ENCODE data around the gene CDK5RAP3. TPM values are rescaled to one million over a fixed set of nuclear protein-coding genes. Genes with fewer than 3 reads are reported as not detected.
"Not testable (repeated sequence)": the region's sequence is repeated elsewhere in the genome, so short reads cannot be mapped to it uniquely, and the experiment has no call there.

CDK5RAP3 gene
- total RNA-seq, 2 experiments from 2014 or later = 206 to 224 TPM

DNA sequence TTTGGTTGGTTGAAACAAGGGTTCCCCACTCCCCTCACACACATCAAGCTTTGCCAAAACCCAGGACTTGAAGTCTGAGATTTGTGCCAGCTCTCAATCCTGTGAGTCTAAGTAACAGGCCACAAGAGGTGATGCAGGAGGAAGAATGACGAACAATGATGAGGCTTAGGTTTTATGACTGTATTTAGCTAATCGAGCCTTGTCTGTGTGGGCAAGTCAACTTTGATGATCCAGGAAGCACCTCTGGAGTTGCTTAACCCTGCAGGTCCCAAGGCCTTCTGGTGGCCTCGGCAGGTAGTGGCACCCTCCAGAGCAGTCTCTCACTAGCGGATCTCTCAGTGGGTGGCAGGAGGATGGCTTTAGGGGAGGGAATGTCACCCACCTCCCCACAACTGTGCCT is 28.7 kb downstream of the CDK5RAP3 start:
- H3K9me3 ChIP-seq (ENCODE audit: control insufficient read depth in 1 of 2, insufficient read depth in 1 of 2, low read length in 2 of 2) = no peaks in the 10 kb centered on the region
- no peaks in the 10 kb centered on the region for H3K36me3 ChIP-seq (ENCODE audit: insufficient read depth, low read length)
- no peaks in the 10 kb centered on the region for H3K4me1 Mint-ChIP-seq (ENCODE audit: low read depth)
- no peak overlapping the region for H3K4me3 ChIP-seq (ENCODE audit: low read length)
- POLR2A ChIA-PET = interaction anchor here (1.2 kb wide), 1 partner anchor 49 kb away, joined by 3 read pairs; the partner anchor contains the start of gene NFE2L1
- CTCF ChIA-PET = no interaction called here
- H3K4me1 ChIP-seq (ENCODE audit: insufficient read depth, low read length) = no peaks in the 10 kb centered on the region
- no peaks in the 10 kb centered on the region for H3K27me3 ChIP-seq (ENCODE audit: control insufficient read depth in 1 of 2, insufficient read depth in 2 of 2, low read length in 2 of 2)
- H3K27ac Mint-ChIP-seq = no peak overlapping the region
- DNase-seq = no peak
- peak; percentile 66 for ATAC-seq (ENCODE audit: poor library complexity)
- H3K27ac ChIP-seq (ENCODE audit: low read depth in 1 of 2, low read length in 2 of 2) = no peak overlapping the region
- H3K9me3 Mint-ChIP-seq = no peaks in the 10 kb centered on the region
- H3K36me3 Mint-ChIP-seq (ENCODE audit: low read depth) = no peaks in the 10 kb centered on the region
- TF ChIP-seq, protein P1, sequence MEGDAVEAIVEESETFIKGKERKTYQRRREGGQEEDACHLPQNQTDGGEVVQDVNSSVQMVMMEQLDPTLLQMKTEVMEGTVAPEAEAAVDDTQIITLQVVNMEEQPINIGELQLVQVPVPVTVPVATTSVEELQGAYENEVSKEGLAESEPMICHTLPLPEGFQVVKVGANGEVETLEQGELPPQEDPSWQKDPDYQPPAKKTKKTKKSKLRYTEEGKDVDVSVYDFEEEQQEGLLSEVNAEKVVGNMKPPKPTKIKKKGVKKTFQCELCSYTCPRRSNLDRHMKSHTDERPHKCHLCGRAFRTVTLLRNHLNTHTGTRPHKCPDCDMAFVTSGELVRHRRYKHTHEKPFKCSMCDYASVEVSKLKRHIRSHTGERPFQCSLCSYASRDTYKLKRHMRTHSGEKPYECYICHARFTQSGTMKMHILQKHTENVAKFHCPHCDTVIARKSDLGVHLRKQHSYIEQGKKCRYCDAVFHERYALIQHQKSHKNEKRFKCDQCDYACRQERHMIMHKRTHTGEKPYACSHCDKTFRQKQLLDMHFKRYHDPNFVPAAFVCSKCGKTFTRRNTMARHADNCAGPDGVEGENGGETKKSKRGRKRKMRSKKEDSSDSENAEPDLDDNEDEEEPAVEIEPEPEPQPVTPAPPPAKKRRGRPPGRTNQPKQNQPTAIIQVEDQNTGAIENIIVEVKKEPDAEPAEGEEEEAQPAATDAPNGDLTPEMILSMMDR (IDR thresholded peaks at IDR 0.05) = no peak
- H3K4me3 Mint-ChIP-seq = no peak overlapping the region
- peaks cover 26% of the 10 kb centered on the region for H3K27me3 Mint-ChIP-seq
- intact Hi-C loops (cut with DNase I, micrococcal nuclease) = no loop called here

DNA sequence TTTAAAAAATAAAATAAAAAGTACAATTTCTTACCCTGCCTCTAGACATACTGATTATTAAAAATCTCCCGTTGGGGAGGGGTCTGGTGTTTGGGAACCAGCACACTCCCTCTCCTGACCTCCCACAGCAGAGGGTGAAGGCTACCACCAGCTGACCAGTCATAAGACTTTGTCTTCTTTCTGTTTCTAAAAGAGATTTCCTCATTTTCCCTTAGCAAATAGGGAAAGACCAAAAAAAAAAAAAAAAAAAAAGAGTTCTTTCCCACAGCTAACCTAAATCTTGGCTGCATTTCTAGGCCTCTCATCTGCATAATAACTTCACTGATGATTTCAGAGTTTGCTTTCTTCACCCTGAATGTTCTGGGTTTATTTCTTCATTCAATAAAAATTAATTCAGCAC is 30.3 kb downstream of the CDK5RAP3 start:
- TF ChIP-seq, protein P1 (IDR thresholded peaks at IDR 0.05) = no peak
- no peak for DNase-seq
- intact Hi-C loops (cut with DNase I, micrococcal nuclease) = no loop called here
- H3K4me1 ChIP-seq (ENCODE audit: insufficient read depth, low read length) = no peaks in the 10 kb centered on the region
- no peak for ATAC-seq (ENCODE audit: poor library complexity)
- H3K27ac ChIP-seq (ENCODE audit: low read depth in 1 of 2, low read length in 2 of 2) = no peak overlapping the region
- H3K4me3 ChIP-seq (ENCODE audit: low read length) = no peak overlapping the region
- H3K27me3 ChIP-seq (ENCODE audit: control insufficient read depth in 1 of 2, insufficient read depth in 2 of 2, low read length in 2 of 2) = peaks cover 0 to 4% of the 10 kb centered on the region in 2 experiments
- Mint-ChIP-seq H3K27me3 (peaks cover 30% of the 10 kb centered on the region), H3K4me3 (no peak overlapping the region), H3K27ac (no peak overlapping the region), H3K9me3 (no peaks in the 10 kb centered on the region), H3K36me3 (ENCODE audit: low read depth) (no peaks in the 10 kb centered on the region), H3K4me1 (ENCODE audit: low read depth) (no peaks in the 10 kb centered on the region)
- no peaks in the 10 kb centered on the region for H3K9me3 ChIP-seq (ENCODE audit: control insufficient read depth in 1 of 2, insufficient read depth in 1 of 2, low read length in 2 of 2)
- no peaks in the 10 kb centered on the region for H3K36me3 ChIP-seq (ENCODE audit: insufficient read depth, low read length)
- ChIA-PET POLR2A (no interaction called here), CTCF (no interaction called here)

DNA sequence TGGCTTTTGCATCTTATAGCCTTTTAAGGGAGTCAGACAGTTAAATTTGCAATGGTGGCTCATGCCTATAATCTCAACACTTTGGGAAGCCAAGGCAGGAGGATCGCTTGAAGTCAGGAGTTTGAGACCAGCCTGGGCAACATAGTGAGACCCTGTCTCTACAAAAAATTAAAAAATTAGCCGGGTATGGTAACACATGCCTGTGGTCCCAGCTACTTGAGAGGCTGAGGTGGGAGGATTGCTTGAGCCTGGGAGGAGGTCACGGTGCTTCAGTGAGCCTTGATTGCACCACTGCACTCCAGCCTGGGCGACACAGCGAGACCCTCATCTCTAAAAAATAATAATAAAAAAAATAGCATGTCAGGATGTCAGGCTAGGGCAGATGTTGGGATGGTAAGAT is 30.7 kb downstream of the CDK5RAP3 start:
- DNase-seq; H3K9me3 Mint-ChIP-seq; H3K4me3 Mint-ChIP-seq; CTCF ChIA-PET; ATAC-seq (ENCODE audit: poor library complexity); POLR2A ChIA-PET; H3K4me1 ChIP-seq (ENCODE audit: insufficient read depth, low read length); H3K4me3 ChIP-seq (ENCODE audit: low read length); H3K9me3 ChIP-seq (ENCODE audit: control insufficient read depth in 1 of 2, insufficient read depth in 1 of 2, low read length in 2 of 2); H3K4me1 Mint-ChIP-seq (ENCODE audit: low read depth); H3K36me3 ChIP-seq (ENCODE audit: insufficient read depth, low read length); H3K27ac ChIP-seq (ENCODE audit: low read depth in 1 of 2, low read length in 2 of 2); H3K27me3 ChIP-seq (ENCODE audit: control insufficient read depth in 1 of 2, insufficient read depth in 2 of 2, low read length in 2 of 2); H3K27ac Mint-ChIP-seq; intact Hi-C loops (cut with DNase I, micrococcal nuclease); H3K36me3 Mint-ChIP-seq (ENCODE audit: low read depth): not testable (repeated sequence)
- H3K27me3 Mint-ChIP-seq = peaks cover 32% of the 10 kb centered on the region

DNA sequence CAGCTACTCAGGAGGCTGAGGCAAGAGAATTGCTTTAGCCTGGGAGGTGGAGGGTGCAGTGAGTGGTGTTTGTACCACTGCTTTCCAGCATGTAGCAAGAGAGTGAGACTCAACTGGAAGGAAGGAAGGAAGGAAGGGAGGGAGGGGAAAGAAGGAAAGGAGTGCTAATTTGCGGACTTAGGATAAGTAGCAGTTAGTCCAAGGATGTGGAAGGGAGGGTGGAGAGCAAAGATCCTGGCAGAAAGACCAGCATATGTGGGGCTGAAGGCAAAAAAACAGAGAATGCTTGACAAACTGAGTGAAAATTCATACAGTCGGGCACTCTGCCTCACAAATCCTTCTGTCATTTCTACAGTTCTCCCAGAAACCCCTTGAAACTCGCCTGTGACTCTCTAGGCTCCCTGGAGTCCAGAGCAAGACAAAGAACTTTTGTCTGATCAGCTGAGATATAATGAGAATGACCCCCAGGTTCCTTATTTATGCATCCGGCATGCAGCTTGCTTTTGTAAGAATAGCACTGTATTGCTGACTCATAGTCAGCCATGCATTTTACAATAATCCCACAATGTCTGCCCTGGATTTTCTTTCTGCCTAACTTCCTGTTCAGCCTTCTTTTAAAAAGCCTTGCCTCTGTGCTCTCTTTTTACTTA is 31.5 kb downstream of the CDK5RAP3 start:
- no peak for ATAC-seq (ENCODE audit: poor library complexity)
- no peak overlapping the region for H3K27ac Mint-ChIP-seq

More for the DNA sequence above, 31.5 kb downstream of the CDK5RAP3 start:
- peak in 2 of 14 experiments; percentile 40 to 49 for DNase-seq
- H3K9me3 Mint-ChIP-seq = no peaks in the 10 kb centered on the region
- CTCF ChIA-PET = no interaction called here
- H3K4me1 Mint-ChIP-seq (ENCODE audit: low read depth) = no peaks in the 10 kb centered on the region
- intact Hi-C loops (cut with DNase I, micrococcal nuclease) = no loop called here
- no peaks in the 10 kb centered on the region for H3K36me3 Mint-ChIP-seq (ENCODE audit: low read depth)
- no peak overlapping the region for H3K4me3 Mint-ChIP-seq
- POLR2A ChIA-PET = no interaction called here
- no peaks in the 10 kb centered on the region for H3K4me1 ChIP-seq (ENCODE audit: insufficient read depth, low read length)
- no peak overlapping the region for H3K4me3 ChIP-seq (ENCODE audit: low read length)
- H3K27me3 Mint-ChIP-seq = peaks cover 38% of the 10 kb centered on the region
- no peaks in the 10 kb centered on the region for H3K36me3 ChIP-seq (ENCODE audit: insufficient read depth, low read length)
- no peaks in the 10 kb centered on the region for H3K9me3 ChIP-seq (ENCODE audit: control insufficient read depth in 1 of 2, insufficient read depth in 1 of 2, low read length in 2 of 2)
- peaks cover 0 to 4% of the 10 kb centered on the region in 2 experiments for H3K27me3 ChIP-seq (ENCODE audit: control insufficient read depth in 1 of 2, insufficient read depth in 2 of 2, low read length in 2 of 2)
- no peak overlapping the region for H3K27ac ChIP-seq (ENCODE audit: low read depth in 1 of 2, low read length in 2 of 2)
- TF ChIP-seq, protein P1 (IDR thresholded peaks at IDR 0.05) = no peak

Measured in CD4-positive, alpha-beta T cell (primary cell).